ENCODE data around the gene FBLN2.

DNA sequence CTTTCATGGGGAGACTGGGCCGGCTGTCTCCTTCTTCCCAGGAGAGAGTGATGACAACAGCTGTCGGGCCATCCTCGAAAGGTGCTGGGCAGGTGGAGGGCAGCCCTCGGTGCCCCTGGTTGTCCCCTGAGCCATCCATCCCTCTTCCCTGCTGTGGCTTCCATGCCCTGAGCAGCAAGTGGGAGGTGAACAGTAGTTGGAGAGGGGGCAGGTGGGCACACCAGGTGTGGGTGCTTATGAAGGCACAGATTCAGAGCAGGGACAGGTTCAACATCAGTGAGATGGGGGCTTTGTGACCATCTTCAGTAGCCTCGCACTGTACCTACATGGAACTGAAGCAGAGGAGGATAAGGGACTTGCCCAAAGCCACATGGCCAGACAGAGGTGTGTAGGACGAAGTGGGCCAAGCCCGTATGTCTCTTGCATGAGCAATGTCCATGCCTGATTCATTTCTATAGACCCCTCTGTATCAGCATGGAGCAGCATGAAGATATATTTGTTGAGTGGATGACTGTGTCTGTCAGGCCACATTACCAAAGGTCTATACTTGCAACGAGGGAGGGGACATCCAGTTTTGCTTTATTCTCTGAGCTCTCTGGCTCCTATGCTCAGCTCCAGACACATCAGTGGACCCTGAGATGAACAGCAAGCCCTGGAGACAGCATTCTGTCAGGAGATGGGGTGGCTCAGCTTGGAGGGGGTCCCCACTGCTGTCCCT lies 107.8 kb downstream of the FBLN2 start:
- TF ChIP-seq, protein P1, sequence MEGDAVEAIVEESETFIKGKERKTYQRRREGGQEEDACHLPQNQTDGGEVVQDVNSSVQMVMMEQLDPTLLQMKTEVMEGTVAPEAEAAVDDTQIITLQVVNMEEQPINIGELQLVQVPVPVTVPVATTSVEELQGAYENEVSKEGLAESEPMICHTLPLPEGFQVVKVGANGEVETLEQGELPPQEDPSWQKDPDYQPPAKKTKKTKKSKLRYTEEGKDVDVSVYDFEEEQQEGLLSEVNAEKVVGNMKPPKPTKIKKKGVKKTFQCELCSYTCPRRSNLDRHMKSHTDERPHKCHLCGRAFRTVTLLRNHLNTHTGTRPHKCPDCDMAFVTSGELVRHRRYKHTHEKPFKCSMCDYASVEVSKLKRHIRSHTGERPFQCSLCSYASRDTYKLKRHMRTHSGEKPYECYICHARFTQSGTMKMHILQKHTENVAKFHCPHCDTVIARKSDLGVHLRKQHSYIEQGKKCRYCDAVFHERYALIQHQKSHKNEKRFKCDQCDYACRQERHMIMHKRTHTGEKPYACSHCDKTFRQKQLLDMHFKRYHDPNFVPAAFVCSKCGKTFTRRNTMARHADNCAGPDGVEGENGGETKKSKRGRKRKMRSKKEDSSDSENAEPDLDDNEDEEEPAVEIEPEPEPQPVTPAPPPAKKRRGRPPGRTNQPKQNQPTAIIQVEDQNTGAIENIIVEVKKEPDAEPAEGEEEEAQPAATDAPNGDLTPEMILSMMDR (IDR thresholded peaks at IDR 0.05; ENCODE audit: borderline replicate concordance, extremely low read depth, low read length, poor library complexity, severe bottlenecking), result no peak
- no peak for TF ChIP-seq EZH2 (IDR thresholded peaks at IDR 0.05; ENCODE audit: borderline replicate concordance, low read depth, low read length, severe bottlenecking)
